Transverse colon (tissue), 4 donors: ENCODE results near the gene POU2F3.
A peak's percentile ranks its signal among the peaks of the same experiment; 100 is the strongest.

ENCODE experiments used
- CTCF ChIP-seq, 5 experiments: fragments of 200-600 bp in 3 of 5; fragments of 450-650 bp in 2 of 5; sonication (generic) in 3 of 5; IDR thresholded peaks; 1 replicate in 2 of 5; 2 replicates in 3 of 5; pipeline ENCODE4 v1.5.1; 2016 to 2017; ENCODE audit warnings: antibody characterized with exemption in 5 of 5, inconsistent platforms in 3 of 5, mild to moderate bottlenecking in 2 of 5, moderate library complexity in 1 of 5
- POLR2AphosphoS5 ChIP-seq, 3 donors: sonication (generic); formaldehyde crosslinking; IDR thresholded peaks; one replicate each; pipeline ENCODE4 v1.6.1; 2016; ENCODE audit warnings: antibody characterized with exemption in 3 of 3

GRCh38 chr11:120303004-120303637 lies 63.2 kb downstream of the POU2F3 start:
- peak; percentile 81 to 90 (median 88) for TF ChIP-seq CTCF (IDR thresholded peaks at IDR 0.05)
- TF ChIP-seq POLR2AphosphoS5 (IDR thresholded peaks at IDR 0.05), result no peak
